Pulmonary artery endothelial cell (primary cell): Measurements from ENCODE around the gene CARS2. TPM values are rescaled to one million over a fixed set of nuclear protein-coding genes. Genes with fewer than 3 reads are reported as not detected.
"Not testable (repeated sequence)": the region's sequence is repeated elsewhere in the genome, so short reads cannot be mapped to it uniquely, and the experiment has no call there.

ENCODE experiments used
- DNase-seq: peaks from one replicate; pipeline ENCODE4 v3.0.0-alpha.2; 2011; ENCODE audit warnings: low read depth, low spot score
- total RNA-seq: library from RNA; depleted of rRNA; stranded (reverse); fragments of >200 nt; gene quantifications from 2 replicates; pipeline ENCODE4 v1.2.3, GENCODE V29; 2014

Gene CARS2
- total RNA-seq, 1 donor from 2014 or later: 47.4 TPM

- DNase-seq: no peak
These were observed 855 bp upstream of the CARS2 start for GRCh38 chr13:110706570-110707372.

DNA sequence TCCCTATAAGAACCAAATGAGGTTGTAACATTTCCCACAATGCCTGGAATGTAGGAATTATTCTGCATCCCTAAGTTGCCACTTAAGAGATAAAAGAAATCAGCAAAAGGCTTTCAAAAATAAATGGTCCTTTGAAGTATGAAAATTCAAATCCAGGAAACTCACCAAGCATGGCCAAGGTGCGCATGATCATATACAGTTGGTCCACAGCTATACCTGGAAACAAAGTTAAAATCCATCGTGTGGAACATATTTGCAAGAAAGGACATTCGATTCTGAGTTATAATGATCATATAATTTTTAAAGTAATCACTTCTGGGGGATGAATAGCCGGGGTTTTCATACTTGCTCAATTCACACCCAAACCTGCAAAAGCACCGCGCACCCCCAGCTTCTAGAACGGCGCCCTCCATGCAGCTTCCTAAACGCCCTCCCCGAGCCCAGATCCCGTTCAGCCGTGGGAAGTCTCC, 525 bp downstream of the CARS2 start:
- DNase-seq: no peak

DNA sequence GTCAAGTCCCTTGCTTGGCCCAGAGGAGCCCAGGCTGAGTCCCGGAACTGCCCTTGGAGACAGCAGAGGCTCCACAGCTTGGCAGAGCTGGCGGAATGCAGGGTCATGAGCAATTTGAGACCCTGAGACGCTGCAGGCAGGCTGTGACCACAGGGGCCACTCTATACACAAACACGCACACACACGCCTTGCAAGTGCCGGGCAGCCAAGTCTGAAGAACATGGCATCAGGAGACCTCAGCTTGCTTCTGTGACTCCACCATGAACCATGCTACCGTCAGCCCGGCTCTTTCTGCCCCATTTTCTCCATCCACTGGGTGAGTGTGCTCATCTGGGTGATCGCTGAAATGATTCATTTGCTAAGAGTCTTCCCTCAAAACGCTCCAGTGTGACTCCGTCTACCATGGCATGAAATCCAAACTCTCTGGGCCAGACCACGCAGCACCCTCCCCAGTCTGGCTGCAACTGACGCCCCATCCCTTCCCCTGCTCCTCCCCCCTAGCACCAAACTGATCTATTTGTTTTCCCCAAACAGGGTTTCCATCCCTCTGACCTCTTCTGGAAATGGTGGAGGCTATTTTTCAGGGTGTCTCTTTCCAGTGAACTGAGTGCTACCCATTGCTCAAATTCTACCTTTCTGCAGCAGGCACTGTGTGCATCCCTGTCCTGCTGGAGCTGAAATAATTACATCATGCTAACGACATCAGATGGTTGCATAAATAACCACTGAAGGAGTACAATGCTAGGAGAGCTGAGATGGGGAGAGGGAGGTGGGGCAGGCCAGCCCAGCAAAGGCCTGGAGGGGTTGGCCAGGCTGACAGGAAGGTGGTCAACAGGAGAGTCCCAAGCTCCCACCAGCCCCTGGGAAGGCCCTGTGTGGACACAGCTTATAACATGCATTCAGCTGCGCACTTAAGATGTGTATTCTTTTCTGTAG, 3.1 kb downstream of the CARS2 start:
- DNase-seq: no peak

- no peak for DNase-seq
These were observed 3.8 kb downstream of the CARS2 start for GRCh38 chr13:110702089-110702488.

GRCh38 chr13:110701061-110701460, 4.9 kb downstream of the CARS2 start:
- DNase-seq: not testable (repeated sequence)

DNA sequence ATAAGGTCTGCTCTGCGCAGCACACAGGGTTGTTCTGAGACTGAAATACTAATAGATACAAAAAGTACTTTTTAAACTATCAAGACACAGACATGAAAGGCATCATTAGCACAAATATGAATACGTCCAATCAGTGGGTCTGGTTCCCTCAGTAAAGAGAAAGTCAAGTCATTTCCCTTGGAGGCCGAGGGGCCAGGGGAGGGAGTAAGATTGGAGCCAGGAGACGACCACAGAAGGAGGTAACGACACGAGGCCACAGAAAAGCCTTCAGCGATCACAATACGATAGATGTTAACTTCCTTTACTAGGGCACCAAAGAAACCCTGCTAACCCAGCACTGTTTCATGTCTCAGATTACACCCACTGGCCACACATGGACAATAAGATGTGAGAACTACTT, 5.3 kb downstream of the CARS2 start:
- no peak for DNase-seq

GRCh38 chr13:110700186-110700585, 5.7 kb downstream of the CARS2 start:
- DNase-seq: no peak

DNA sequence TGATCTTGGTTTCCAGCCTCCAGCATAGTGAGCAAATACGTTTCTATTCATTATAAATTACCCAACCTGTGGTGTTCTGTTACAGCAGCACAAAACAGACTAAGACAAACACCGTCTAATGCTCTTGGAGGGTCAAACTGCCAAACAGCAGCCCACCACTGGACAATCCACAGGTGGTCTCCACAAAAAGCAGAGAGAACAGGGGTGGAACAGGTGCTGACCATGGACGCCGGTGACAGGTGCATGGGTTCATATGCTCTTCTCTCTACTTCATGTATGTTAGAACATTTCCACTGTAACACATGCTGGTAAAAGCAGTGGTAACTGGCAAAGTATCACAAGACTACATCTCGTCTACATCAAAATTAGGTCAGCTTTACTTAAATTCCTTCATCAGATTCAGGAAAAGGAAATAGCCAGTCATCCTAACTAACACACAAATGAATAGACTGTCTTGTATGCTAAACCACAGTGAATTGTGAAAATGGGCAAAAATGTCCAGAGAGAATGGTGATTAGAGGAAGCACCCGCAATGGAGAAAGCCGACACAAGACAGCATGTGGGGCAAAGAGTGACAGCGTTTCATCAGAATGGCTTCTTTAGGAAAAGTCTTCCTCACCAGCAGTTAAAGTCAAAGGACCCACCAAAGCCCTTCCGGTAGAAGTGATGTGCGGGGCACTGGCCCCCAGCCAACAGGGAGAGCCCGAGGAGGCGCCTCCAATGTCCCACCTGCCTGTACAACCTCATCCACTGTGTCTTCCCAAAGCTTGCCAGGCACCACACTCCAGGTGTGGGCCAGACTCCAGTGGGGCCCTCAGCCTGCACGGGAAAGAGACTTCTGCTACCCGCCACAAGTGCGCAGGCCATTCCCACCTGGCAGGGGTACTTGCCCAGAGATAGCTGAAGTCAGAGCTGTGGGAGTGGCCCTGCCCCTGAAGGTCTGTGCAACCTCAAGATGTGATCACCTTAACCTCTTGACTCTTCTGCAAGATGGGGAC, 6.5 kb downstream of the CARS2 start:
- DNase-seq: no peak

- no peak for DNase-seq
These were observed 7.2 kb downstream of the CARS2 start for GRCh38 chr13:110698689-110699088.

GRCh38 chr13:110697842-110698241, 8.1 kb downstream of the CARS2 start:
- no peak for DNase-seq

DNA sequence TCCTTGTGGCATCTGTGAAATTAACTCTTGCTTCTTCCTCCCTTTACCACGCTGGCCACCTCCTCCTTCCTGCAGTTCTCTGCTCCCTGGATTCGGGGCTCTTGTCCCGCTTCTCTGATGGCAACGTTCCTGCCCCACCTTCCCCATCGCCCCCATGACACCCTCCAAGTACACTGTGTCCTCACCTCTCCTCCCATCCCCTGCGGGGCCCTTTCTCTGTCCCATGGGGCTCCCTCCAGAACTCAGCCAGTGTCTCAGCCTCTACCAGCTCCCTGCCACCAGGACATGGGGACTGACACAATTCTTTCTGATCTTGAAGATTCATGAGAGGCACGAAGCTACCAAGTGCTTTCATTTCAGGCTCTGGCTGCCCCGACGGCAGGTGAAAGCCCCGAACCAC, 9.1 kb downstream of the CARS2 start:
- no peak for DNase-seq

- not testable (repeated sequence) for DNase-seq
These were observed 10.1 kb downstream of the CARS2 start for GRCh38 chr13:110695774-110696173.

GRCh38 chr13:110690516-110690915, 15.4 kb downstream of the CARS2 start:
- no peak for DNase-seq

GRCh38 chr13:110689711-110690110, 16.2 kb downstream of the CARS2 start:
- no peak for DNase-seq

- no peak for DNase-seq
These were observed 16.9 kb downstream of the CARS2 start for GRCh38 chr13:110689041-110689440.

GRCh38 chr13:110687736-110688135, 18.2 kb downstream of the CARS2 start:
- no peak for DNase-seq

DNA sequence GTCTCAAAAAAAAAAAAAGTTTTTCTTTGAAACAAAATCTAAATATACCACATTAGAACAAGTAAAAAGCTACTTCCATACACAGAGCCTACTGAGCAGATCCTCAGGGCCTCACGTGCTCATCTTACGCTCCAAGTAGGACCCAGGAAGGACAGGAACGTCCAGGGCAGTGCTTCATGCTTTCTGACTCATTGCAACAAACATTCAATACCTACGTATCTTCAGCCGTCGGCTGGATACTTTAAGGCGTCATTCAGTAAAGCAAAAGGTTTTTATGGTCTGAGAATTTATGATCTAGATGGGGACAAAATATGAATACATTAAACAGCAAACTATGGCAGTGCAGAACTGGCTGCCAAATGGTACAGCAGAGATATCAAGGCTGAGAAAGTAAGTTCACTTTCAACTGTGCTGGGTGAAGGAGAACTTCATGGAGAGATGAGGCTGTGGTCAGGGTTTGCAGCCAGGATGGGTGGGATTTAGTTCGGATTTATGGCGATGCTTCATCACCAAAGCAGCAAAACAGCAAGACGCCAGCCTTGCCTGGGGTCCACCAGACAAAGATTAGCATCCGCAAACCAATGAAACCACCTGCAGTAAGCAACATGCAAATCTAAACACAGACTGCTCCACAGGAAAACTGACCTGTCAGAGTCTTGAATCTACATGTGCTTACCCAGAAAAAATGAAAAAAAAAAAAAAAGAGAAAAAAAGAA, 20.5 kb downstream of the CARS2 start:
- no peak for DNase-seq

GRCh38 chr13:110684388-110685056, 21.4 kb downstream of the CARS2 start:
- DNase-seq: no peak

- DNase-seq: no peak
These were observed 22.0 kb downstream of the CARS2 start for GRCh38 chr13:110683921-110684320.
